Adrenal gland (tissue), 12 donors: ENCODE measurements around the gene WSCD2. TPM values are rescaled to one million over a fixed set of nuclear protein-coding genes. Genes with fewer than 3 reads are reported as not detected.

Experiments used
- DNase-seq, 7 donors: peaks; one replicate each; pipeline ENCODE4 v3.0.0-alpha.2; 2019 to 2020
- H3K27ac ChIP-seq, 5 donors: fragments of 200-600 bp; sonication (generic) in 4 of 5; 1 replicate in 3 of 5; 2 replicates in 2 of 5; pipeline versions ENCODE4 v1.5.1 to v1.8.0; 2016 to 2020; ENCODE audit warnings: mild to moderate bottlenecking in 1 of 5
- H3K27me3 ChIP-seq: fragments of 200-600 bp; 2 replicates; pipeline ENCODE4 v1.8.0; 2021
- H3K36me3 ChIP-seq, 2 donors: fragments of 200-600 bp; replicated peaks in 1 of 2; 1 replicate in 1 of 2; 2 replicates in 1 of 2; pipeline versions ENCODE4 v1.5.1 to v1.8.0; 2018 to 2022
- H3K4me1 ChIP-seq, 2 donors: fragments of 200-600 bp; replicated peaks in 1 of 2; 1 replicate in 1 of 2; 2 replicates in 1 of 2; pipeline versions ENCODE4 v1.5.1 to v1.8.0; 2018 to 2021
- H3K4me3 ChIP-seq, 4 donors: fragments of 200-600 bp; sonication (generic) in 3 of 4; one replicate each; pipeline ENCODE4 v1.5.1; 2016 to 2018
- H3K9me3 ChIP-seq, 3 donors: fragments of 200-600 bp; sonication (generic) in 1 of 3; replicated peaks in 1 of 3; 1 replicate in 2 of 3; 2 replicates in 1 of 3; pipeline versions ENCODE4 v1.5.1 to v1.8.0; 2016 to 2021
- CTCF ChIP-seq, 6 experiments: fragments of 450-650 bp in 4 of 6; fragments of 200-600 bp in 2 of 6; sonication (generic) in 1 of 6; IDR thresholded peaks; 1 replicate in 5 of 6; 2 replicates in 1 of 6; pipeline versions ENCODE4 v1.5.1 to v1.8.0; 2016 to 2021; ENCODE audit warnings: antibody characterized with exemption in 6 of 6, mild to moderate bottlenecking in 2 of 6, moderate library complexity in 1 of 6
- POLR2A ChIP-seq, 2 donors: fragments of 450-650 bp; IDR thresholded peaks; one replicate each; pipeline ENCODE4 v1.6.1; 2017; ENCODE audit warnings: antibody characterized with exemption in 2 of 2, mild to moderate bottlenecking in 2 of 2, moderate library complexity in 1 of 2
- WGBS, 4 donors: extraction: QIAGEN DNeasy Blood & Tissue Kit in 2 of 4; methylation state at CpG; one replicate each; pipeline versions ENCODE4 v1.1.5 to v1.1.7; 2013 to 2017; 5-methylcytosine and 5-hydroxymethylcytosine counted together
- intact Hi-C, 2 donors: fragments of 100-400 bp; cut with DNase I; formaldehyde crosslinking; loops; one replicate each; pipeline versions ENCODE4 v1.14.1 to v1.15.0; 2022 to 2023
- polyA plus RNA-seq, 3 donors: library from polyadenylated mRNA; stranded (reverse); fragments of 200-250 nt in 2 of 3; fragments of 350-450 nt in 1 of 3; fragmentation: Illumina TruSeq in 1 of 3; extraction: RNeasy Lipid Tissue Mini Kit (QIAGEN cat#74804) in 1 of 3; gene quantifications; one replicate each; pipeline ENCODE4 v1.2.3, GENCODE V29; 2013 to 2014
- total RNA-seq, 9 donors: library from RNA; depleted of rRNA in 4 of 9; stranded (reverse); fragments of >200 nt in 4 of 9; fragments of 120-200 nt in 1 of 9; fragmentation: NEBNext Ultra II Directional in 1 of 9; extraction: Animal tissue kit (Norgen Biotek cat#: 25700) in 1 of 9; gene quantifications; one replicate each; pipeline versions ENCODE4 v1.1.0 to v1.2.4, GENCODE V29; 2013 to 2023
- donor health status: healthy with polysubstance abuse.
- donor health status: Bipolar disorder and iron deficiency.
- donor health status: DM: yes; HTN: yes; CAD: no.
- donor health status: DM: no; HTN: no; CAD: no.
- donor health status: DM: no; HTN: no; CAD: no.
- donor health status: DM: yes; HTN: yes; CAD: no.

WSCD2 gene
- total and polyA plus RNA-seq, 12 donors: 0.18 to 2.9 (median 0.69) TPM

- Histone ChIP-seq H3K4me3 (no peak overlapping the region), H3K36me3 (no peaks in the 10 kb centered on the region), H3K27ac (no peak overlapping the region), H3K9me3 (no peaks in the 10 kb centered on the region), H3K4me1 (no peaks in the 10 kb centered on the region), H3K27me3 (peaks cover 14% of the 10 kb centered on the region)
- DNase-seq: no peak
- TF ChIP-seq CTCF (IDR thresholded peaks at IDR 0.05): no peak
- TF ChIP-seq POLR2A (IDR thresholded peaks at IDR 0.05): no peak
- intact Hi-C loops: no loop called here
- WGBS, 4 donors: 70 to 78% (median 73%) methylated on average over 6 of the region's 6 CpGs
These were observed 7.8 kb upstream of the WSCD2 start for GRCh38 chr12:108121320-108121719.

- Histone ChIP-seq H3K27ac (no peak overlapping the region), H3K4me3 (no peak overlapping the region), H3K36me3 (no peaks in the 10 kb centered on the region), H3K9me3 (no peaks in the 10 kb centered on the region), H3K4me1 (no peaks in the 10 kb centered on the region), H3K27me3 (peaks cover 17% of the 10 kb centered on the region)
- no peak for DNase-seq
- TF ChIP-seq CTCF (IDR thresholded peaks at IDR 0.05): no peak
- no peak for TF ChIP-seq POLR2A (IDR thresholded peaks at IDR 0.05)
- WGBS, 4 donors: 64 to 84% (median 82%) methylated on average over 1 to 2 of the region's 2 CpGs
- intact Hi-C loops: no loop called here
These were observed 7.2 kb upstream of the WSCD2 start for GRCh38 chr12:108121728-108122471.

GRCh38 chr12:108122644-108123043 lies 6.4 kb upstream of the WSCD2 start:
- TF ChIP-seq CTCF (IDR thresholded peaks at IDR 0.05) (no peak), POLR2A (IDR thresholded peaks at IDR 0.05) (no peak)
- no peaks in the 10 kb centered on the region for H3K9me3 ChIP-seq
- no peak overlapping the region for H3K4me3 ChIP-seq
- no peak overlapping the region for H3K27ac ChIP-seq
- WGBS, 4 donors: 38 to 75% (median 72%) methylated on average over 2 of the region's 2 CpGs
- H3K27me3 ChIP-seq: peaks cover 22% of the 10 kb centered on the region
- intact Hi-C loops: no loop called here
- no peak for DNase-seq
- no peaks in the 10 kb centered on the region for H3K4me1 ChIP-seq
- no peaks in the 10 kb centered on the region for H3K36me3 ChIP-seq

GRCh38 chr12:108123402-108123801 lies 5.7 kb upstream of the WSCD2 start:
- peaks cover 30% of the 10 kb centered on the region for H3K27me3 ChIP-seq
- no peaks in the 10 kb centered on the region for H3K4me1 ChIP-seq
- DNase-seq: no peak
- intact Hi-C loops: no loop called here
- no peak overlapping the region for H3K4me3 ChIP-seq
- WGBS, 4 donors: 51 to 68% (median 63%) methylated on average over 6 of the region's 6 CpGs
- H3K27ac ChIP-seq: no peak overlapping the region
- TF ChIP-seq CTCF (IDR thresholded peaks at IDR 0.05) (no peak), POLR2A (IDR thresholded peaks at IDR 0.05) (no peak)
- H3K9me3 ChIP-seq: no peaks in the 10 kb centered on the region
- no peaks in the 10 kb centered on the region for H3K36me3 ChIP-seq
